Naive B cell (primary cell): Measurements from ENCODE around the gene TADA2A. TPM values are rescaled to one million over a fixed set of nuclear protein-coding genes. Genes with fewer than 3 reads are reported as not detected.
"Not testable (repeated sequence)": the region's sequence is repeated elsewhere in the genome, so short reads cannot be mapped to it uniquely, and the experiment has no call there.

Experiments used
- ATAC-seq, 2 donors: fragments of 150-1000 bp; cut with Tn5 transposase; 2 replicates each; pipeline ENCODE4 v1.10.0; 2021; ENCODE audit warnings: low read depth in 2 of 2, mild to moderate bottlenecking in 2 of 2, moderate library complexity in 2 of 2
- DNase-seq: peaks from one replicate; pipeline ENCODE4 v3.0.0; 2022
- H3K27ac Mint-ChIP-seq, 6 donors: one replicate each; pipeline ENCODE4 v1.8.0; 2020 to 2022; ENCODE audit warnings: mild to moderate bottlenecking in 6 of 6, mixed read lengths in 6 of 6, moderate library complexity in 5 of 6, inconsistent platforms in 2 of 6
- H3K27me3 Mint-ChIP-seq, 3 donors: one replicate each; pipeline ENCODE4 v1.8.0; 2021 to 2022; ENCODE audit warnings: mixed read lengths in 3 of 3, mild to moderate bottlenecking in 1 of 3
- H3K36me3 Mint-ChIP-seq, 2 donors: one replicate each; pipeline ENCODE4 v1.8.0; 2020 to 2022; ENCODE audit warnings: mixed read lengths in 2 of 2, inconsistent platforms in 1 of 2, mild to moderate bottlenecking in 1 of 2
- H3K4me1 Mint-ChIP-seq, 3 donors: one replicate each; pipeline ENCODE4 v1.8.0; 2020 to 2022; ENCODE audit warnings: mixed read lengths in 3 of 3, inconsistent platforms in 1 of 3, mild to moderate bottlenecking in 1 of 3, moderate library complexity in 1 of 3
- H3K4me3 Mint-ChIP-seq, 8 donors: one replicate each; pipeline ENCODE4 v1.8.0; 2020 to 2022; ENCODE audit warnings: mild to moderate bottlenecking in 8 of 8, mixed read lengths in 8 of 8, moderate library complexity in 8 of 8, inconsistent platforms in 2 of 8
- H3K9me3 Mint-ChIP-seq, 7 donors: one replicate each; pipeline ENCODE4 v1.8.0; 2020 to 2022; ENCODE audit warnings: mixed read lengths in 7 of 7, mild to moderate bottlenecking in 5 of 7, inconsistent platforms in 2 of 7, moderate library complexity in 1 of 7
- polyA plus RNA-seq, 6 donors: library from polyadenylated mRNA; unstranded; fragments of 300-500 nt; fragmentation: Illumina TruSeq; gene quantifications; one replicate each; pipeline ENCODE4 v1.2.3, GENCODE V29; 2021; ENCODE audit warnings: low read depth in 6 of 6

The TADA2A gene
- polyA plus RNA-seq, 6 donors from 2014 or later, result 4.3 to 16.3 (median 6.2) TPM

DNA sequence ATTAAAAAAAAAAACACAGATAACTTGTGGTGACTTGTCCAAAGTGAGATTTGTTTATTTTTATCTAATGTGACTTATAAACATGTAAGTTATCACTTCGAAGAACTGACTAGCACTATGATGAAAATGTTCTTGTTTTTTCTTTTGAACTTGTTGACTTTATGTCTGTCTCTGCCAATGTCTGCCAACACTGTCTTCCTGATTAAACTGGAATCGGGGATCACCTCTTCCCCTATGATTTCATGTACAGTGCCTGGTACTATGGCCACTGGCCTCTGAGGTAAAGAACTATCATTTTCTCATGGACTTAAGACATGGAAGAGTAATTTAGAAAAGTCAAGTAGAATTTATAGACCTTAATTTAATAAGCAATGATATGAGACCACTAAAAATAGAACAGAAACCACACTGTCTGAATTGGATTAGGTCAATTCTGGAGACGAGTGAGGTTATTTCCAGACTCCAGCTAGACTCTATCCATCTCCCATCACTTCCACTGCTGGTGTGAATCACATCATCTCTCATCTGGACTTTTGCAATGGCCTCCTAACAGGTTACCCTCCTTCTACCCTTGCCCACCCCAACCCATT, 22.0 kb upstream of the TADA2A start:
- Mint-ChIP-seq H3K9me3 (no peaks in the 10 kb centered on the region), H3K36me3 (no peaks in the 10 kb centered on the region), H3K4me1 (no peaks in the 10 kb centered on the region), H3K27me3 (no peaks in the 10 kb centered on the region), H3K4me3 (no peak overlapping the region), H3K27ac (peak overlapping the region in 1 of 6 donors; percentile 78)
- ATAC-seq, result no peak
- no peak for DNase-seq

DNA sequence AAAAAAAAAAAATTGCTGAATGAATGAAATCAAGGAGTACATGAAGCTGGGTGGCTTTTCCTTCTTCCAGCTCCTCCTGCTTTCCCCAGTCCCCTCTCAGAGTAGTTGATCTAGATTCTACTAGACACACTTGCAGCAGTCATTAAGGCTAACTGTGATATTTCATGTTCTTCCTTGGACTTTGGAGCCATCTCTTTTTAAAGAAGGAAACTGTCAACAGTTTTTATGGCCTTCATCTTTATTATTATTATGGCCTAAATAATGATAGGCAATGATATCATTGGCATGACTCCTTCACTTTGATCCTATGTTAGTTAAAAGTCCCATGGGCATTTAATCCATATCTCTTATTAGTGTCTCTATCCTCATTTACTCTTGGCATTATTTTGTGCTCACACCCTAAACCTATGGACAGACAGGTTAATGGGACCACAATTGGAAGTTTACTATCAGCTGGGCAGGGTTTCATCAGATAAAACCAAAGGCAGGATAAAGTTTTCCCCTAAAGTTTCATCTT, 21.2 kb upstream of the TADA2A start:
- DNase-seq, result no peak
- Mint-ChIP-seq H3K4me1 (no peaks in the 10 kb centered on the region), H3K9me3 (no peaks in the 10 kb centered on the region), H3K27ac (no peak overlapping the region), H3K4me3 (no peak overlapping the region), H3K27me3 (no peaks in the 10 kb centered on the region), H3K36me3 (no peaks in the 10 kb centered on the region)
- ATAC-seq, result no peak

DNA sequence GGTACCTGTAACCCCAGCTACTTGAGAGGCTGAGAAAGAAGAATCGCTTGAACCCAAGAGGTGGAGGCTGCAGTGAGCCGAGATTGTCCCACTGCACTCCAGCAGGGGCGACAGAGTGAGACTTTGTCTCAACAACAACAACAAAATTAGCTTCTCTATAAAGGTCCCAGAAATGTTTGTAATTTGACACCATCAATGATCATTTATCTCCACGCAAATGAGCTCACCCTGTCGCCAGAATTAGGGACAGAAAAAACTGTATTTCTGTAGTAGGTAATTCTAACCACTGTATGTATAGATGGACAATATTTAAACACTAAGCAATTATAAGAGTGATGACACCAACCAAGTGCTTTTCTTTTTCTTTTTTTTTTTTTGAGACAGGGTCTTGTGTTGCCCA, 20.2 kb upstream of the TADA2A start:
- Mint-ChIP-seq H3K27ac (no peak overlapping the region), H3K4me3 (peak overlapping the region in 1 of 8 donors; percentile 33), H3K27me3 (no peaks in the 10 kb centered on the region), H3K36me3 (no peaks in the 10 kb centered on the region), H3K9me3 (no peaks in the 10 kb centered on the region), H3K4me1 (no peaks in the 10 kb centered on the region)
- DNase-seq (no peak), ATAC-seq (no peak)

DNA sequence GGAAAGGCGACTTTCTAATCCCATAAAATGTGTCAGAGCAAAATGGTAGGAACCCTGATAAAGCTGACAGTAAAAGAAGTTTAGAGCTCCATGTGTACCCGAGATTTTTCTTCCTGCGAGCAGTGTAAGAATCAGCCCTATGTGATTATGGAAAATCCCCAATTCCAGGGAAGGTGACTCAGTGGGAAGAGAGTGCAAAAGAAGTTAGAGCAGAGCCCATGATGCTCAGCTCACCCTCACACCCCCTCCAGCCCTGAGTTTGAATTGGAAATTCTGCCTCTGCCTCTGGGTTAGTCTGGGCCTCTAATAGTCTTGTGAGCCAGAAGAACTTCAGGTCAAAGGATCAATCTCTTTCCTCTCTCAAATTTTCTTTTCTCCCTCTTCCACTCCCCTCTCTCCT, 18.4 kb upstream of the TADA2A start:
- Mint-ChIP-seq H3K9me3 (no peaks in the 10 kb centered on the region), H3K27me3 (no peaks in the 10 kb centered on the region), H3K4me1 (peaks cover 0 to 3% (median 0%) of the 10 kb centered on the region in 3 donors), H3K4me3 (no peak overlapping the region), H3K36me3 (no peaks in the 10 kb centered on the region), H3K27ac (peak overlapping the region in 1 of 6 donors; percentile 67)
- ATAC-seq (no peak), DNase-seq (no peak)

DNA sequence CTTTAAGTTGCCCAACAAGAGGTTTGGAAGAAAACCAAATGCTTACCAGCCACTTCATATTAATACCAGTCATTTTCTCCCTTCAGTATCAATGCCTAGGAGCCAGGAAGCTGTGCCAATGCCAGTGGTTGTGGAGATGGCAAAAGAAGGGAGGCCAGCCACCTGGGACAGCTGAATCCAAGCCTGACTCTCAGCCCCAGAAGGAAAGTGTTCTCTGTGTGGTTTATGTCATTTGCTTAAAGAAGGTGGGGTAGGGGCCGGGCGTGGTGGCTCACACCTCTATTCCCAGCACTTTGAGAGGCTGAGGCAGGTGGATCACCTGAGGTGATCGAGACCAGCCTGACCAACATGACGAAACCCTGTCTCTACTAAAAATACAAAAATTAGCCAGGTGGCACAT, 17.5 kb upstream of the TADA2A start:
- no peaks in the 10 kb centered on the region for H3K9me3 Mint-ChIP-seq
- ATAC-seq (no peak), DNase-seq (no peak)
- H3K36me3 Mint-ChIP-seq, result no peaks in the 10 kb centered on the region
- H3K27me3 Mint-ChIP-seq, result no peaks in the 10 kb centered on the region
- peak overlapping the region in 1 of 6 donors; percentile 28 for H3K27ac Mint-ChIP-seq
- H3K4me3 Mint-ChIP-seq, result no peak overlapping the region
- H3K4me1 Mint-ChIP-seq, result peaks cover 0 to 3% (median 0%) of the 10 kb centered on the region in 3 donors

DNA sequence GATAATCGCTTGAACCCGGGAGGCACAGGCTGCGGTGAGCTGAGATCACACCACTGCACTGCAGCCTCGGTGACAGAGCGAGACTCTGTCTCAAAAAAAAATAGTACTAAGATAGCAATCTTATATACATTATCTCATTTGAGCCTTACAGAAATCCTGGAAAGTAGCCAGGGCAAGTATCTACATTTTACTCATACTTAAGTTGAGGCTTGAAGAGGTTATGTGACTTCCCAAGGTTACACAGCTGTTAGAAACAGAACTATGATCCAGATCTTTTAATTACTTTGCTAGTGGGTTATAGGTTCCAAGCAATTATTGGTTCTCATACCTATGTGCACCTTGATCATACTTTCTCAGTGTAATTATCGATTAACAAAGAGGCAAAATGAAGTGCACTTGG, 15.5 kb upstream of the TADA2A start:
- Mint-ChIP-seq H3K4me3 (no peak overlapping the region), H3K9me3 (no peaks in the 10 kb centered on the region), H3K36me3 (no peaks in the 10 kb centered on the region), H3K27me3 (no peaks in the 10 kb centered on the region), H3K4me1 (peaks cover 0 to 3% (median 0%) of the 10 kb centered on the region in 3 donors), H3K27ac (no peak overlapping the region)
- DNase-seq (no peak), ATAC-seq (no peak)

DNA sequence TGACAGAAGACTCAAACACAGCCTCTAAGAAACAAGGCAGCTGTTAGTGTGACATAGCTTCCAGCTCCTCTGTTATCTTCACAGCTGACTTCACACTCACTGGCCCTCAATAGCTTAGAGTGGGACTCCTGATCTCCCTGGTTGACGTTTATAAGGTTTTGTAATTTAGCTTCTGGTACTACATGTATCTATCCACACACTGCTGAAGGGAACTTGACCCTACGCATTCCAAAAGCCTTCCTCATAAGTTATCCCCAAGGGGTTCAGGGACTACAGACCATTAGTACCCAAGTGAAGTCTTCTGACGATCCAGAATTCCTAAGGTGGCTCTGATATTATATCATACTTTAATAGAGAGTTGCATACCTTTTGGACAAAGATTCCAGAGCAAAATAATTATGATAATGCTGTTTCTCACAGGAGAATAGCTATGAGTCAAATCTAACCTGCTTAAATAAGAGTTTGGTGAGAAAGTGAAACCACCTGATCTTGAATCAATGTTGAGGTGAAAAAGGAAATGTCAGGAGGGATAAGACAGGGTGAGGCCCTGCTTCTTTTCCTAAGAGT, 14.6 kb upstream of the TADA2A start:
- no peaks in the 10 kb centered on the region for H3K36me3 Mint-ChIP-seq
- no peak overlapping the region for H3K4me3 Mint-ChIP-seq
- DNase-seq (no peak), ATAC-seq (no peak)
- H3K4me1 Mint-ChIP-seq, result peaks cover 0 to 3% (median 0%) of the 10 kb centered on the region in 3 donors
- H3K9me3 Mint-ChIP-seq, result no peaks in the 10 kb centered on the region
- H3K27ac Mint-ChIP-seq, result peak overlapping the region in 2 of 6 donors; percentile 25 to 41
- H3K27me3 Mint-ChIP-seq, result no peaks in the 10 kb centered on the region

DNA sequence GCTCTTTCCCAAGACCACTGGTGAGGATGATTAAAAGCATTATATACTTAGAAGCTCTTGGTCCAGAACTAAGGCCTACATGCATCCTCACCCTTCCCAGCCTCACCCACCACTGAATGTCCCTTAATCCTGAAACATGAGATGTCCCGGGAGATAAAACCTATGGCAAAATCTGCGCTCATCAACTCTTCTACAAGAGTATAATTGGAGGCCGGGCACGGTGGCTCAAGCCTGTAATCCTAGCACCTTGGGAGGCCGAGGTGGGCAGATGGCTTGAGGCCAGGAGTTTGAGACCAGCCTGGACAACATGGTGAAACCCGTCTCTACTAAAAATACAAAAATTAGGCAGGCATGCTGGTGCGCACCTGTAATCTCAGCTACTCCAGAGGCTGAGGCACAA, 13.3 kb upstream of the TADA2A start:
- no peak overlapping the region for H3K27ac Mint-ChIP-seq
- ATAC-seq, result no peak

DNA sequence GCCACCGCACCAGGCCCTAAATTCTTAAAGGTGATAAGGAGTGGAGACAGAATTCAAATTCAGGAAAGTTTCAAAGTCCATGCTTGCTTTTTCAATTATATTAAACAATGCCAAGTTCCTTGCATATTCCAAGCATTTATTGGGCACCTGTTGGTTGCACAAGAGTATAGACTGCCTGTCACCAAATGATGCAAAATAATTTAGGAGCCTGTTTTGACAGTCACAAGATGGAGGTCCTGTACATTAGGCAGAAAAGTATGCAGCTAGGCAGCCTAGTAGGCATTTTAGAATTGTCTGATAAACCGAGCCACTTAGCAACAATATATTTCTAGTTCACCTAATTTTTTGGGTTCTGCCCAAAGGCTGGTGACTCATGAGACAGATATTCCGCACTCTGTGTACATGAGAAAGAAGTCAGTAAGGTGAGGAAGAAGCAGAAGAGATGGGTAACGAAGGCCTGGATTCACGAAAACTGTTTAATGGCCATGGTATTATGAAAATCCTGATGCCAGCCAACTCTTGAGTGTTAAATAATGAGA, 7.4 kb upstream of the TADA2A start:
- Mint-ChIP-seq H3K27ac (no peak overlapping the region), H3K9me3 (no peaks in the 10 kb centered on the region), H3K27me3 (no peaks in the 10 kb centered on the region), H3K36me3 (no peaks in the 10 kb centered on the region), H3K4me3 (no peak overlapping the region), H3K4me1 (peaks cover 6 to 28% (median 7%) of the 10 kb centered on the region in 3 donors)
- DNase-seq (no peak), ATAC-seq (no peak)

More for the DNA sequence above, 13.3 kb upstream of the TADA2A start:
- no peaks in the 10 kb centered on the region for H3K36me3 Mint-ChIP-seq
- peaks cover 4 to 8% (median 6%) of the 10 kb centered on the region in 3 donors for H3K4me1 Mint-ChIP-seq
- no peak overlapping the region for H3K4me3 Mint-ChIP-seq
- H3K27me3 Mint-ChIP-seq, result no peaks in the 10 kb centered on the region
- no peaks in the 10 kb centered on the region for H3K9me3 Mint-ChIP-seq
- DNase-seq, result no peak

DNA sequence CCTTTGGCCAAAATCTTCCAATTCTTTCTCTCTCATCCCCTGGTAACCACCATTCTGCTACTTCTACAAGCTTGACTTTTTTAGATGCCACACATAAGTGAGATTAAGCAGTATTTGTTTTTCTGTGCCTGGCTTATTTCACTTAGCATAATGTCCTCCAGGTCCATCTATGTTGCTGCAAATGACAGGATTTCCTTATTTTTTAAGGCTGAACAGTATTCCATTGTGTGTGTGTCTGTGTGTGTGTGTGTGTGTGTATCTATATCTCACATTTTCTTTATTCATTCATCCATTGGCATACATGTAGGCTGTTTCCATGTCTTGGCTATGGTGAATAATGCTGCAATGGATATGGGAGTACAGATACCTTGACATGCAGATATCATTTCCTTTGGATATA, 6.2 kb upstream of the TADA2A start:
- Mint-ChIP-seq H3K27me3 (no peaks in the 10 kb centered on the region), H3K4me3 (no peak overlapping the region), H3K36me3 (no peaks in the 10 kb centered on the region), H3K4me1 (peaks cover 13 to 39% (median 14%) of the 10 kb centered on the region in 3 donors), H3K9me3 (no peaks in the 10 kb centered on the region), H3K27ac (no peak overlapping the region)
- no peak for DNase-seq
- no peak for ATAC-seq

DNA sequence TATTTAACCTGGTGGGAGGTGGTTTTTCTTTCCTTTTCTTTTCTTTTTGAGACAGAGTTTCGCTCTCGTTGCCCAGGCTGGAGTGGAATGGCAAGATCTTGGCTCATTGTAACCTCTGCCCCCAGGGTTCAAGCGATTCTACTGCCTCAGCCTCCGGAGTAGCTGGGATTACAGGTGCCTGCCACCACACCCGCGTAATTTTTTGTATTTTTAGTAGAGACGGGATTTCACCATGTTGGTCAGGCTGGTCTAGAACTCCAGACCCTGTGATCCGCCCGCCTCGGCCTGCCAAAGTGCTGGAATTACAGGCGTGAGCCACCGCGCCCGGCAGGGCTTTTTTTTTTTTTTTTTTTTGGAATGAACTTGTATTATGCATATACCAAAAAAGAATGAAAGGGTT, 1.2 kb upstream of the TADA2A start:
- not testable (repeated sequence) for H3K27ac Mint-ChIP-seq, H3K27me3 Mint-ChIP-seq, H3K9me3 Mint-ChIP-seq, H3K36me3 Mint-ChIP-seq, DNase-seq, ATAC-seq
- Mint-ChIP-seq H3K4me3 (peak overlapping the region; percentile 13 to 97 (median 96)), H3K4me1 (peaks cover 16 to 63% (median 18%) of the 10 kb centered on the region in 3 donors)

DNA sequence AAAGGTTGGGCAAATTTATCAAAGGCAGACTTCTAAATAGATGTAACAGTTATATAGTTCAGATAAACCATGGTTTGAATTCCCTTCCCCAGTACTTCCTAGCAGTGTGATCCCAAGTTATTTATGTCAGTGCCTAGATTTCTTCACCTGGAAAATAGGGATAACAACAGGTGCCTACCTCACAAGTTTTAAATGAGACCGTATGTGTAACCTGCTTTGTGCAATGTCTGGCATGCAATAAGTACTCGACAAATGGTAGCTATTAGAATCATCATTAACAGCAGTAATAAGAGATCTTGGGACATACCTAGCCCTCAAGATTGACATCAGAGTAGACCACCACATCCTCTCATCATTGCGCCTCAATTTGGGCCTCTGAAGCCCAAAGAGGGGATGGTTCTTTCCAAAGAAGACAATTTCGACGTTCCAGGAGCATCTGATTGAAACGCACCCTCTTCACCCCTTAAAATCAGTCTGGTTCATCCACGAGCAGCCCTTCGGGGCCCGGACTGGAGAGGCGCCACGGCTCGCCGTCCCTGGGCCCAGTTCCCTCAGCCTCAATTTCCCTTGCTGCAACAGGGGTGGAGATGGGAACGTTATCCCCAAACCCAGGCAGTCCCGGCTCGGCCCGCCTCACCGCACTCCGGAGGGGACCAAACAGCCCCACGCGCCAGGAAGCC, 591 bp upstream of the TADA2A start:
- Mint-ChIP-seq H3K27ac (peak overlapping the region; percentile 76 to 95 (median 90)), H3K36me3 (no peaks in the 10 kb centered on the region), H3K4me3 (peak overlapping the region; percentile 93 to 97 (median 97)), H3K4me1 (peaks cover 16 to 63% (median 18%) of the 10 kb centered on the region in 3 donors), H3K9me3 (peaks cover 0 to 2% (median 0%) of the 10 kb centered on the region in 7 donors), H3K27me3 (no peaks in the 10 kb centered on the region)
- ATAC-seq (peak; percentile 32 to 34), DNase-seq (no peak)

DNA sequence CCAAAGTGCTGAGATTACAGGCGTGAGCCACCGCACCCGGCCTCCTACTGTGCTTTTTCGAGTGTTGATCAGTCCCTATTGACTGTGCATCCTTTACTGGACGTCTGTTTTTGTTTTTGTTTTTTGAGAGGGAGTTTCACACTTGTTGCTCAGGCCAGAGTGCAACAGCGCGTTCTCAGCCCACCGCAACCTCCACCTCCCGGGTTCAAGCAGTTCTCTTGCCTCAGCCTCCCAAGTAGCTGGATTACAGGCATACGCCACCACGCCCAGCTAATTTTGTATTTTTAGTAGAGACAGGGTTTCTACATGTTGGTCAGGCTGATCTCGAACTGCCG, 1.4 kb downstream of the TADA2A start:
- not testable (repeated sequence) for H3K9me3 Mint-ChIP-seq, H3K27me3 Mint-ChIP-seq, ATAC-seq, H3K36me3 Mint-ChIP-seq, DNase-seq
- H3K27ac Mint-ChIP-seq, result peak overlapping the region in 4 of 6 donors; percentile 7 to 90 (median 82)
- peaks cover 16 to 49% (median 18%) of the 10 kb centered on the region in 3 donors for H3K4me1 Mint-ChIP-seq
- H3K4me3 Mint-ChIP-seq, result peak overlapping the region; percentile 83 to 97 (median 94)

DNA sequence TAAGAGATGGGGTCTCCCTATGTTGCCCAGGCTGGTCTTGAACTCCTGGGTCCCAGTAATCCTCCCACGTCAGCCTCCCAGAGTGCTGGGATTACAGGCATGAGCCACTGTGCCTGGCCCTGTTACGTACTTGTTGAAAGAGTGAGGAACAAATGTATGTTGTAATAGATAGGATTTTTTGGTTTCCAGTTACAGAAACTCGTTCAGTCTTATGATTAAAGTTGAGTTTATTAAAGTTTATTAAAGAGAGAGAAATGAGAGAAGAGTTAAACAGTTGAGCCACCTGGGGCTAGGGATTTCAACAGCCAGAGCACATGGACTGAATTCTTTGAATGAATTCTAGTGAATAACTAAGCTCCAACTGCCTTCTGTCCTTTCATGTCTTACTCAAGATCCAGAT, 3.7 kb downstream of the TADA2A start:
- no peak for DNase-seq
- peaks cover 0 to 2% (median 0%) of the 10 kb centered on the region in 7 donors for H3K9me3 Mint-ChIP-seq
- no peak overlapping the region for H3K4me3 Mint-ChIP-seq
- H3K27ac Mint-ChIP-seq, result peak overlapping the region in 1 of 6 donors; percentile 33
- peaks cover 22 to 42% (median 29%) of the 10 kb centered on the region in 3 donors for H3K4me1 Mint-ChIP-seq
- H3K36me3 Mint-ChIP-seq, result peaks cover 12 to 14% of the 10 kb centered on the region in 2 donors
- no peak for ATAC-seq
- H3K27me3 Mint-ChIP-seq, result no peaks in the 10 kb centered on the region
